Psoas muscle (tissue), 8 donors: ENCODE measurements around the gene LAPTM4A. TPM values are rescaled to one million over a fixed set of nuclear protein-coding genes. Genes with fewer than 3 reads are reported as not detected.
"Not testable (repeated sequence)": the region's sequence is repeated elsewhere in the genome, so short reads cannot be mapped to it uniquely, and the experiment has no call there.

ENCODE experiments used
- ATAC-seq, 4 donors: fragments of 200-7000 bp; cut with Tn5 transposase; one replicate each; pipeline ENCODE4 v1.9.1; 2020; ENCODE audit warnings: moderate library complexity in 3 of 4, mild to moderate bottlenecking in 2 of 4
- DNase-seq, 2 donors: peaks; one replicate each; pipeline ENCODE4 v3.0.0-alpha.2; 2020
- H3K27ac ChIP-seq: fragments of 200-600 bp; one replicate; pipeline ENCODE4 v1.8.0; 2022
- H3K27me3 ChIP-seq, 3 donors: fragments of 200-600 bp in 1 of 3; one replicate each; pipeline versions ENCODE4 v1.6.1 to v1.8.0; 2013 to 2022; ENCODE audit warnings: low read length in 2 of 3, mild to moderate bottlenecking in 2 of 3, moderate library complexity in 1 of 3; ENCODE audit not compliant: insufficient read depth in 3 of 3
- H3K36me3 ChIP-seq, 2 donors: fragments of 200-600 bp in 1 of 2; one replicate each; pipeline versions ENCODE4 v1.6.1 to v1.8.0; 2013 to 2022; ENCODE audit warnings: low read depth in 1 of 2, mild to moderate bottlenecking in 1 of 2, moderate library complexity in 1 of 2; ENCODE audit not compliant: insufficient read depth in 1 of 2
- H3K4me1 ChIP-seq: fragments of 200-600 bp; one replicate; pipeline ENCODE4 v1.8.0; 2022
- H3K4me3 ChIP-seq: fragments of 200-600 bp; one replicate; pipeline ENCODE4 v1.8.0; 2022; ENCODE audit warnings: mild to moderate bottlenecking
- H3K9me3 ChIP-seq: fragments of 200-600 bp; one replicate; pipeline ENCODE4 v1.8.0; 2022
- WGBS, 3 donors: extraction: QIAGEN DNeasy Blood & Tissue Kit; methylation state at CpG; one replicate each; pipeline versions ENCODE4 v1.1.6 to v1.1.7; 2013; 5-methylcytosine and 5-hydroxymethylcytosine counted together
- intact Hi-C, 2 donors: fragments of 100-400 bp; cut with DNase I; formaldehyde crosslinking; loops; one replicate each; pipeline versions ENCODE4 v1.11.0 to v1.14.2; 2022
- polyA plus RNA-seq, 3 donors: library from polyadenylated mRNA; stranded (reverse); fragments of 200-250 nt; gene quantifications; one replicate each; pipeline ENCODE4 v1.2.3, GENCODE V29; 2013
- total RNA-seq, 4 donors: library from RNA; stranded (reverse); fragmentation: NEBNext Ultra II Directional in 2 of 4; extraction: Animal tissue kit (Norgen Biotek cat#: 25700) in 2 of 4; gene quantifications; one replicate each; pipeline versions ENCODE4 v1.2.1 to v1.2.4, GENCODE V29; 2021 to 2023
- TF ChIP-seq, protein P1 (sequence below): fragments of 200-600 bp; IDR thresholded peaks from one replicate; pipeline ENCODE4 v1.8.0; 2022; ENCODE audit warnings: antibody characterized with exemption
- donor health status: healthy with polysubstance abuse.
- donor health status: DM: no; HTN: no; CAD: no; lungs with moderate emphysema.
- donor health status: Bipolar disorder and iron deficiency.
- donor health status: healthy.
- donor health status: DM: yes; HTN: yes; CAD: no.
- donor health status: DM: no; HTN: no; CAD: no.
- donor health status: DM: no; HTN: no; CAD: no.
- donor health status: DM: yes; HTN: yes; CAD: no.

The LAPTM4A gene
- total and polyA plus RNA-seq, 7 donors, result 68.2 to 124 (median 78.8) TPM

DNA sequence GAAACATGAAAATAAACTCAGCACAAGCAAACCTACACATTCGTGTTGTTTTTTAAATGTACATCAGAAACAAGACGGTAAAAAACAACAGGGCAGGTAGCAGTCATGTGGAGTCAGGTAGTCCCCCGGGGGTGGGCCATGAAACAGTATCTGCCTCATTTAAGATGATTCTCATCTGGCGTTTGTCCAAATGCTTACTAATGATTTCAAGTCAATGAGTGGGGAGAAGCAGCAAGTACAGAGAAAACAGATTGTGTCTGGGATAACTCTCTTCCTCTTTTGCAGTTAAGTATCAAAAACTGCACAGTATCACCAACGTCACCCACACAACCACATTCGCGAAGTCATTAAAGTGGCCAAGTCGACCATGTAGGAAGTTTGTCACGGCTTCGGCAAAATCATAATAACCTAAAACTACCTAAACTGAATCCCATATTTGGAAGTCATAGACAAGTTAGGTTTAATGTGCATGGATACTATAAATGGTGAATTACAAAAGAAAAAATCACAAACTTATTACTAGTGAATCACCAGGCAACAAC, 1.3 kb downstream of the LAPTM4A start:
- H3K4me3 ChIP-seq, result peak overlapping the region; percentile 71
- peaks cover 36% of the 10 kb centered on the region for H3K4me1 ChIP-seq
- intact Hi-C loops, result loop anchor here in 1 of 2 donors (5.0 kb wide), 1 partner anchor 42 kb away; no protein-coding TSS in a partner anchor
- no peaks in the 10 kb centered on the region for H3K9me3 ChIP-seq
- WGBS, 3 donors, result 1 to 3% (median 1%) methylated on average over 10 of the region's 10 CpGs
- H3K36me3 ChIP-seq, result no peaks in the 10 kb centered on the region
- DNase-seq, result no peak
- no peaks in the 10 kb centered on the region for H3K27me3 ChIP-seq
- H3K27ac ChIP-seq, result peak overlapping the region; percentile 98
- no peak for ATAC-seq
- TF ChIP-seq, protein P1, sequence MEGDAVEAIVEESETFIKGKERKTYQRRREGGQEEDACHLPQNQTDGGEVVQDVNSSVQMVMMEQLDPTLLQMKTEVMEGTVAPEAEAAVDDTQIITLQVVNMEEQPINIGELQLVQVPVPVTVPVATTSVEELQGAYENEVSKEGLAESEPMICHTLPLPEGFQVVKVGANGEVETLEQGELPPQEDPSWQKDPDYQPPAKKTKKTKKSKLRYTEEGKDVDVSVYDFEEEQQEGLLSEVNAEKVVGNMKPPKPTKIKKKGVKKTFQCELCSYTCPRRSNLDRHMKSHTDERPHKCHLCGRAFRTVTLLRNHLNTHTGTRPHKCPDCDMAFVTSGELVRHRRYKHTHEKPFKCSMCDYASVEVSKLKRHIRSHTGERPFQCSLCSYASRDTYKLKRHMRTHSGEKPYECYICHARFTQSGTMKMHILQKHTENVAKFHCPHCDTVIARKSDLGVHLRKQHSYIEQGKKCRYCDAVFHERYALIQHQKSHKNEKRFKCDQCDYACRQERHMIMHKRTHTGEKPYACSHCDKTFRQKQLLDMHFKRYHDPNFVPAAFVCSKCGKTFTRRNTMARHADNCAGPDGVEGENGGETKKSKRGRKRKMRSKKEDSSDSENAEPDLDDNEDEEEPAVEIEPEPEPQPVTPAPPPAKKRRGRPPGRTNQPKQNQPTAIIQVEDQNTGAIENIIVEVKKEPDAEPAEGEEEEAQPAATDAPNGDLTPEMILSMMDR, result no peak

GRCh38 chr2:20049637-20050036, 1.8 kb downstream of the LAPTM4A start:
- Histone ChIP-seq H3K27me3 (no peaks in the 10 kb centered on the region), H3K4me1 (peaks cover 36% of the 10 kb centered on the region), H3K9me3 (no peaks in the 10 kb centered on the region), H3K4me3 (peak overlapping the region; percentile 71), H3K27ac (peak overlapping the region; percentile 98), H3K36me3 (no peaks in the 10 kb centered on the region)
- ATAC-seq (no peak), DNase-seq (no peak)
- TF ChIP-seq, protein P1, result no peak
- 6 to 7% (median 7%) methylated on average over 4 of the region's 4 CpGs for WGBS, 3 donors
- intact Hi-C loops, result loop anchor here in 1 of 2 donors (5.0 kb wide), 1 partner anchor 43 kb away; no protein-coding TSS in a partner anchor

DNA sequence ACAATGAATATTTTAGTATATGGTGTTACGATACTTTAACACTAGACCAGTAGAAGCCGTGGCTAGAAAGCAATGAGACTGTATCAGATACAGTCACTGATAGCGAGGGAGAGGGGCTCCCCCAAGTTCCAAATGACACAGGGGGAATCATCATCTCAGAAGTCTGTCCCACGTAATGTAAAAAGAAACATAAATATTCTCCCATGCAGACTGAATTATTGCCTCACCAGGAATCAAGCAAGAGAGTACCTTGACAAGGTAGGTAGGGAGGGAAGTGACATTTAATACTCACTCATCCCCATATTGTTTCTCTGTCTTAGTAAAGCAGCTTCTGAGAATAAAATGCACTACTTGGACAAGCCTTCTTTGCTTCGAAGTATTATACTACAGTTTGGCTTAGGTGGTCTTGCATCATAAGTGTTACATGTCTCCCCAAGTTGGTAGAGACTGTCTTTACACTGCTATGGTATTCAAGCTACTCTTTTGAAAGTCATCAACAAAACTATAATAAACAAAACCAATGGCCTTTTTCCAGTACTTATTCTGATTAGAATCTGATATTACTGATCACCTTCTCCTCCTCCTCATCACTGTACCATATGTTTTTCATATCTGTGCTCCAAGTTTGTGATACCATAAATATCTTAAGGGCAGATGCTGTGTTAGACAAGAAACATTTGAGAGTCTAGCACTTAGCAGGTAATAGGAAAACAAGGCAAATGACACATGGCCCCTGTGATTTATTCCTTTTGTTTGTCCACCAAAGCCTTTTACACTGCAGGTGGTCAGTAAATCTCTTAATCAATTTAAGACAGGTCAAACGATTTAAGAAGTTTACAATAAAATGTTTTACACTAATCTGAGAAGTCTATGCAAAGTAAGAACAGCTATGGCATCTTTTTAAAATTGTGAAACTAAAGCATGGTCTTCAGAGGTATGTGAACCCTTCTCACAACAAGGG, 2.7 kb downstream of the LAPTM4A start:
- TF ChIP-seq, protein P1, result no peak
- 36 to 43% (median 41%) methylated on average over 6 of the region's 6 CpGs for WGBS, 3 donors
- no peaks in the 10 kb centered on the region for H3K27me3 ChIP-seq
- peaks cover 39% of the 10 kb centered on the region for H3K4me1 ChIP-seq
- intact Hi-C loops, result no loop called here
- peak overlapping the region; percentile 98 for H3K27ac ChIP-seq
- ATAC-seq (no peak), DNase-seq (no peak)
- H3K4me3 ChIP-seq, result peak overlapping the region; percentile 71
- no peaks in the 10 kb centered on the region for H3K36me3 ChIP-seq
- H3K9me3 ChIP-seq, result no peaks in the 10 kb centered on the region

GRCh38 chr2:20045712-20046292, 5.6 kb downstream of the LAPTM4A start:
- H3K4me3 ChIP-seq, H3K27ac ChIP-seq, intact Hi-C loops, DNase-seq, H3K27me3 ChIP-seq, H3K9me3 ChIP-seq, H3K36me3 ChIP-seq, ATAC-seq: not testable (repeated sequence)
- WGBS, 3 donors, result 63 to 67% (median 66%) methylated on average over 4 of the region's 4 CpGs
- peaks cover 43% of the 10 kb centered on the region for H3K4me1 ChIP-seq

DNA sequence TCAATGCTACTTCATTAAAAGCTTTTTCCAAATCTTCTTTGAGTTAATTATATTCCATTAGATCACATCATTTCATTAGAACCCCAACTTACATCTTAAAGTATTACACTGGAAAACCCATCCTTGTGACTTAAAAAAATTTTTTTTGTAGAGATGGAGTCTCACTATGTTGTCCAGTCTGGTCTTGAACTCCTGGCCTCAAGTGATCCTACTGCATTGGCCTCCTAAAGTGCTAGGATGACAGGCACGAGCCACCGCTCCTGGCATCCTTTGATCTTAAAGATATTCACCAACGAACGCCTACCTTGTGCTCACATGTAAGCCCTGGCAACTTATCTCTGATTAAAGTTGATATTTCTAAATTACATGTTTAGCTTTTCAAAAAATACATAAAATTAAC, 6.7 kb downstream of the LAPTM4A start:
- H3K27ac ChIP-seq, result no peak overlapping the region
- H3K9me3 ChIP-seq, result no peaks in the 10 kb centered on the region
- intact Hi-C loops, result no loop called here
- 78 to 87% (median 81%) methylated on average over 4 of the region's 4 CpGs for WGBS, 3 donors
- H3K4me1 ChIP-seq, result peaks cover 38% of the 10 kb centered on the region
- TF ChIP-seq, protein P1, result no peak
- no peak overlapping the region for H3K4me3 ChIP-seq
- no peaks in the 10 kb centered on the region for H3K27me3 ChIP-seq
- no peak for ATAC-seq
- peaks cover 0 to 12% of the 10 kb centered on the region in 2 donors for H3K36me3 ChIP-seq
- no peak for DNase-seq
